GM19239 (cell line): Measurements from ENCODE around the gene CDH2.

Experiments
- DNase-seq: peaks from one replicate; pipeline ENCODE4 v3.0.0; 2011; ENCODE audit warnings: low spot score; ENCODE audit not compliant: insufficient read length
- FAIRE-seq: peaks from 2 replicates; lab custom pipeline; 2011; peaks lifted over from hg19 to GRCh38; lab: Jason Lieb, UNC

CDH2 gene

GRCh38 chr18:28128659-28128980 is 48.3 kb downstream of the CDH2 start:
- FAIRE-seq, result no peak

DNA sequence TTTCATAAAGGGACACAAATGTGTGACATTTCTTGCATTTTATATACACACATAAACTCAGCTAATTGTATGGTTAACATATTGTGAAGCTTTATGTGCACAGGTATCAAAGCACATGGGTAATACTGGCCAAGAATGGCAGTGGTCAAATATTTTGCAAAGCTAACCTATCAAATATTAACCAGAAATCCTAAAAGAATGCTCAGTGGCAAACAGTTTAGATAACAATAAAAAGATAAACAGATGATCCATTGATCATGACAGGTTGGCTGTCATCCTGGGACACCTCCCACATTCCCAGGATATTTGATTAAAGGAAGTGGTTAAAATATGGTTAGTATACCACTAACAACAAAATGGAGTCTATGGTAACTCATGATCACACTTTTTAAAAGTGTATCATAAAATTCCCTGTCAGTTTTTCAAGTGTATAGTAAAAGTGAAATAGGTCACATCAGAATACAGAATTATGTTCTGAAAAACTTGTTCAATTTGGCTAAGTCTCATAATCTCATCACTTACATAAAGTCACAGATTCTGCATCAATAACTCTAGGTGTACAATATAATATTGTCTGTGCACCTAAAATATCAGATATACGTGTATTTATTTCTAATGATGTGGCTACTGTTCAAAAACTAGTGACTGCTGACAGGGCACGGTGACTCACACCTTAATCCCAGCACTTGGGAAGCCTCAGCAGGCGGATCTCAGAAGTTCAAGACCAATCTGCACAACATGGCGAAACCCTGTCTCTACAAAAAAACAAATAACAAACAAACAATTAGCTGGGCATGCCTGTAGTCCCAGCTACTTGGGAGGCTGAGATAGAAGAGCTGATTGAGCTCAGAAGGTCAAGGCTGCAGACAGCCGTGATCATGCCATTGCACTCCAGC is 48.9 kb downstream of the CDH2 start:
- DNase-seq (no peak), FAIRE-seq (no peak)

More at GRCh38 chr18:28128659-28128980, 48.3 kb downstream of the CDH2 start:
- no peak for DNase-seq

DNA sequence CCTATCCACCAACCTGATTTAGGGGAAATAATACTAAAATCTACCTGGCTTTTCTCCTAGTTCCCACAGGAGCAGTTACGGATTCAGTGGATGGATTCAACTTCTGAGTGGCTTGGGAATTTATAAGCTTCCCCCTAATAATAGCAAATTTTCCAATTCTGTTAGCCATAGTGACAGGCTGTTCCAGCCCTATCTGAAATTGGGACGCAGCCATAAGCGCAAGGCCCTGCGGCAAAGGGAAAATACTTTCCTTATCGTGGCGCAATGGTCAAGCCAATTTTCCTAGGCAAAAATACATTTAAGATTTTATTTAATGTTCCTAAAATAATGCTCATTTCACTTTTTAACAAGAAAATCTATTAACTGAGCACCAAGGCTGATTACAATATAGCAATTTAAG is 49.7 kb downstream of the CDH2 start:
- no peak for FAIRE-seq
- DNase-seq, result no peak

DNA sequence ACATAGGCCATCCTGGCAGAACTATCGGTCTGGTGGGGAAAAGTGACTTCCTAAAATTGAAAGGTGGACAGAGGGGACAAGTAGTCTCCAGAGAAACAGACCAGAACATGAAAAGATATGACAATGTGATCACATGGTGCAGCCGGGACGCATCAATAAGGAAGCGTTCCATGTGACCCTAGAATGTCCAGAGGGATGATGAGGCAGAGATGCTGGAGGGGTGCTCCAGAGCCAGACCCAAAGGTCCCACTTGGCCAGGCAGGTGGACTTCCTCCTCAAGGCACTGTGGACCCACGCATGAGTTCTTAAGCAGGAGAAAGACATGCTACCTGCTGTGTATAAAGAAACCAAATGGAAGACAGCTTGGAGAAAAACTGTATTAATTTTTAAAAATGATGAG is 50.2 kb downstream of the CDH2 start:
- DNase-seq (no peak), FAIRE-seq (no peak)

- DNase-seq, result no peak
- FAIRE-seq, result no peak
Observed at GRCh38 chr18:28125051-28125450, 51.9 kb downstream of the CDH2 start.

DNA sequence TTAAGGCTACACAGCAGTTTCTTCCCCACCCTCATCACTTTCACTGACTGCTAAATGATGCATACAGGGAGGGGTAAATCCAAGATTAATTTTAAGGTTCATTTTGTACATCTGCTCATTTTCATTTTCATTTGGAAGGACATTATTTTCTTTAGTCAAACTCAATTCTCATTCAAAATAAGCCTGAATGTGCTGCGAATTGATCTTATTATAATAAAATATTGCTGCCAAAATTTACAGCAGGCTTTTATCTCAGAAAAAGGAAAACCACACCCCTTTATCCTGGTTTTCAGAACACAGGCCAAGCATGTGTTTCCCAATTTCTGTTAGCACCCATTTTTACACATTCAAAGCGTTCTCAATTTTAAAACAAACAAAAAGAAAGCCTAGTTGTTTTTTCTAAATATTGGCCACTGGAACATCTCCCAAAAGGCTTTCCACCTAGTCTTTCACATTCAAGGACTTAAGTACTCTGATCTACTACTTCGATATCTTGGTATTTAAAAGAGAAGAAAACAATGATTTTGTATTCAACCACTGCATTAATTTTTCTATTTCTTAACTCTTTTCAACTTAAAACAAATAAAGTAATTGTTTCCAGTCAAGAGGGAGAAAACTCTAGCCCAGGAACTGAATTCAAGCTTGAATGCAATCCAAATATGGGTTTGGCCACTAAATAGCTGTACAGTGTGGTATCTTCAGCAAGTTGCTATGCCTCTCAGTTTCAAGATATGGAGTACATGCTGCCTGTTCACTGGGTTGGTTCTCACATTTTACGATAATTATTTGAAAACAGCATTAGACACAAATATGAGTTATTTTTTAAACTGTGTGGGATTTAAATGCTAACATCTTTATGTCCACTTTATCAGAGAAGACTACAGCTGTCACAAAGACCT is 52.5 kb downstream of the CDH2 start:
- DNase-seq (no peak), FAIRE-seq (no peak)

GRCh38 chr18:28123401-28124030 is 53.4 kb downstream of the CDH2 start:
- FAIRE-seq (no peak), DNase-seq (no peak)

DNA sequence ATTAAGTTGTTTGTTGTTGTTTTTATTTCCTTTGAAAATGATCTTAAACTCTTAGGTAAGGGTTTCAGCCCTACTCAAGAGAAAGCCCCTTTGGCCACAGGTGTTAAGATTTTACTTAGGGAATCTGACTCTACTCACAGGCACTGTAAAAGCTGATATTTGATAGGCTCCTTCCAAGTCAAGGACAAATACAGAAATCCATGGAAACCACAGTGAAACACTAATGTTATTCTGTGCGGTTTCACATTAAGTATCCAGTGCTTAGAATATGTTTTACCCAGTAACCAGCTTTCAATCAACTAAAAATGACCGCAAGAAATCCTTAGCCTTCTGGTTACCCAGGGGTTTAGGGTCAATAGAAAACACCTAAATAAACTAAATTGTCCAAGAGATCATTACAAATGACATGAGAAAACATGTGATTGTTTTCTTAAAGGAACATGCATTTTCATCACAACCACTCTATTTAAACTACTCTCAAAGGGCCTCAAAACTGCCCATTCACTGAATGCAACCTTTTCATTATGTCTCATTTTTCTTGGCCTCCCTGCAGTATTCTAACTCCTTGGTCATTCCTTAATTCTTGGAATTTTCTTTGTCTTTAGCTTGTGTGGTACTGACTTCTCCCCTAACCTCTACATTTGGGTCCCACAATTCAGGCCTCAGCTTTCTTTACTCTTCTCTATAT is 56.0 kb downstream of the CDH2 start:
- DNase-seq (no peak), FAIRE-seq (no peak)

DNA sequence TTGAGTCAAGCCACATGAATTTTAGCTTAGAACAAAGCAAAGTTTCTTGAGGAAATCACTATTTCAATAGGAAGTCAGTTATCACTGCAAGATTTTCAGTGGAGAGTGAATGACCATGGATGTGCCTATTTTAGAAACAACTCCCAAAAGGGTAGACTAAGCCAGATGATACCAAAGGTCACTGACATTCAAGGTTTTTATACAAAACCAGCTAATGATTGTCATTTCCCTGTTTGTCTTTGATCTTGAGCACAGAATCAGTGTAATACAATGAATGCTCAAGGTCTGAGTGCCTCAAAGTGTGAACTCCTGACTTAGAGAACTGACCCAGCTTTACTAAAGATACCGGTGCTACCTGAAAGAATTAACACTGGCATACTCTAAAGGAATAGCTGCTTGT is 60.5 kb downstream of the CDH2 start:
- no peak for FAIRE-seq

DNA sequence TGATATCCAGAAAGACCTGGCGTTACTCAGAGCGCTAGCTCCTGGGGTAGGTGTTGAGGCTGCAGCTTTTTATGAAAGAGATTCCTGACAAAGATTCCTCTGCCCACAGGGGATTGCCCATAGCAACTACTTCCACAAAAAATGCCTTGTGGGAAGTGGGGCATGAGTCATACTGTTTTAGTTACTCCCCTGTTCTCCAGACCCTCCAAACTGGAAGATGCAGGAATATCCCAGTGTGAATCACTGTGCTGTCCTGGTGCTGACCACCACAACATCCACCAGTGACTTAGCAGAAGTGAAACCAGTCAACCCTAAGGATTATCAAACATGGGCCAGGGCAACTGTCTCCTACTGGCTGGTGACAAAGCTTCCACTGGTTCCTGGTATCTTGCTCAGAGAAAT is 61.8 kb downstream of the CDH2 start:
- DNase-seq (no peak), FAIRE-seq (no peak)

More for the DNA sequence above, 60.5 kb downstream of the CDH2 start:
- DNase-seq, result no peak

- DNase-seq (no peak), FAIRE-seq (no peak)
Observed at GRCh38 chr18:28114472-28114871, 62.5 kb downstream of the CDH2 start.

- FAIRE-seq, result no peak
- DNase-seq, result no peak
Observed at GRCh38 chr18:28113271-28114029, 63.5 kb downstream of the CDH2 start.

DNA sequence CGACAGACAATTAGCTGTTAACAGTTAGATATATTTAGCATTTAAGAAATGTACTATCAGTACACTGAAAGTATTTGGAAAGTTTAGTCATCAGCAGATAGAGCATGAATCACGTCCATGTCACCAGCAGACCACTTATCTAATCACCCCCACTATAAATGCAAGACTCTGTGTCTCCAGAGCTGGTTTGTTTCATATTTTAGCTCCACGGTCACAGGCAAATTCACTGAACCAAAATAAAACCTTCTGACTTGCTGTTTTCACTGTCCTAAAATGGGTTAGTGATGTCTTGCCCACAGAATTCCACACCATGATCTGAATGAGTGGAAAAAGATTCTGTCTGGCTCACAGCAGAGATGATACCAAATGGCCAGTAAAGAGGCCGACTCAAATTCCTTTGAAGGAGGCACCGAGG is 64.9 kb downstream of the CDH2 start:
- no peak for DNase-seq
- FAIRE-seq, result no peak

DNA sequence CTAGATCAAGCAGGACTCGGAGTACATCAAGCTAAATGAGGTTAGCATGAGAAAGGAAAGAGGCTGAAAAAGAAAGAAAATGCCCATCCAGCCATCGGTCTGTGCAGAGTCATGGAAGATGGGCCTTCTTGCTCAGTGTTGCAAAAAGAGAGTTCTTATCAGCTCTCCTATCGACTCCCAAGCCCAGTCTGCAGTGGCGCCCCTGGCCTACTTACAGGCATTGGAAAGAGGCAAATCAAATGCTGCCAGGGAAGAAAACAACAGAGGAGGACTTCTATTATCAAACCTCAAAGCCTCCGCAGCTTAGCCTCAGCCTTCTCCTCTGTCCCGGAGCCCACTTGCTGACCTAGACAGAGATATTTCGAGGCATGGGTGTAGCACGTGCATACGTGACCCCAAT is 66.0 kb downstream of the CDH2 start:
- FAIRE-seq (no peak), DNase-seq (no peak)

GRCh38 chr18:28109781-28110560 is 67.0 kb downstream of the CDH2 start:
- DNase-seq (no peak), FAIRE-seq (no peak)

DNA sequence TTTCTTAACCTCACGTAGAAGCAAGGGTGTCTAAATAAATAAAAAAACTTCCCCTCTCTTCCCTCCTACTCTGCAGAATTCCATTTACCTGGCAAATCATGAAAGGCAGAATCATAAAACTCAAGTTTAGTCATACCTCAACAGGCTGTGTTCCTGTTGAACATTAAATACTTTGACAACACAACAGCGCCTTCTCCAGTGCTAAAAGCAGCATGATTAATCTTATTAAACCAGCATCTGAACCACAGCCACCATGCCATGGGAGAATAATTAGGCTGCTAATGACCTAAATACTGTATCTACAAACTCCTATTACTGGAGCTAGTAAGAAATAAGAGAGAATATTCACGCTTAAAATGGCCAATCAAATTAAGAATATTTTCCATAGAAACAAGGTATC is 68.1 kb downstream of the CDH2 start:
- no peak for FAIRE-seq
- no peak for DNase-seq

DNA sequence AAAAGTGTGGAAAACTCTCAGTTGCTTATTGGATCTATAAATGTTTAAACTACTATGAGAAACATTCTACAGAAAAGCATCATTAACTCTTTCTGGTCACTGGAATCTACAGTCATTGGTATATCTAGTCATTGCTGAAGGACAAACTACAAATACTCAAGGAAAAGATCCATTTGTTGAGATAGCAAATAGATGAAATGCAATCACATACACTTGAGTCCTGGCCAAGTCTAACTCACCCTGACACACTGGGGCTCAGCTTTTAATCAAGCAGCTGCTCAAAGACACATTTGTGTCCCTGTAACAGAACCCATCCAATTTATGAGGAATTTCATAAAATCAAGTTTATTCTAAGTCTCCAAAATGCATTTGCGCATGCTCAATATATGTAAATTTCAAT is 68.7 kb downstream of the CDH2 start:
- DNase-seq (no peak), FAIRE-seq (no peak)

GRCh38 chr18:28099237-28099636 is 77.7 kb downstream of the CDH2 start:
- DNase-seq, result no peak
- FAIRE-seq, result no peak

DNA sequence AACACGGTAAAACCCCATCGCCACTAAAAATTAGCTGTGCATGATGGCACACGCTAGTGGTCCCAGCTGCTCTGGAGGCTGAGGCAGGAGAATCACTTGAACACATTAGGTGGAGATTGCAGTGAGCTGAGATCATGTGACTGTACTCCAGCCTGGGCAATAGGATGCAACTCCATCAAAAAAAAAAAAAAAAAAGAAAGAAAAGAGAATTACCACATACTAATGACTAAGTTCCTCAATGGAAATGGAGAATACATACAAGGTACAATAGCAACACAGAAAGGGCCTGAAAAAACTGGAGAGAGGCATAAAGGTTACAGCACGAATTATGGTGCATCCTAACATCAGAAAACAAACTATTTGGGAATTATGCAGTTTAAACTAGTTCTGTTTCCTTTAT is 81.3 kb downstream of the CDH2 start:
- FAIRE-seq (no peak), DNase-seq (no peak)
